Activated CD4-positive, alpha-beta T cell treated with anti-CD3 and anti-CD28 coated beads, Interleukin-2, amount 50 U/mL, for 4 hours (primary cell): ENCODE measurements around the gene OPCML.

Experiments
- DNase-seq, 2 experiments: peaks; one replicate each; pipeline ENCODE4 v3.0.0-alpha.2; 2020

The OPCML gene

GRCh38 chr11:133271871-133272776 lies 260.2 kb downstream of the OPCML start:
- DNase-seq = no peak

DNA sequence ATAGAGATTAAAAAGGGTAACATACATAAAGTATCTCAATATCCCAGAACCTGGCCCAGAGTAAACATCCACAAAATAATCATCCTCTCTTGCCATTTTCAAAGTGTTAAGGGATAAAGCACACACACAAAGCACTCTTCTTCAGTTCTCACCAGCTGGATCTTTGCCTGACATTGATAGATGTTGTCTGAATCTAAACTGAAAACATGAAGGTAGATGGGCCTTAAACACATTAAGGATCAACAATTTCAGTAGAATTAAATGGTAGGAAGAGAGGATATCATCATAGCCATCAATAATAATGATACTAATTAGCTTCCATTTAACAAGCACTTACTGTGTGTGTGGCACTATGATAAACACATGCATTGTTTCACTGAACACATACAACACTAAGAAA lies 261.1 kb downstream of the OPCML start:
- DNase-seq = no peak

- no peak for DNase-seq
These were observed 263.0 kb downstream of the OPCML start for GRCh38 chr11:133269267-133269666.

DNA sequence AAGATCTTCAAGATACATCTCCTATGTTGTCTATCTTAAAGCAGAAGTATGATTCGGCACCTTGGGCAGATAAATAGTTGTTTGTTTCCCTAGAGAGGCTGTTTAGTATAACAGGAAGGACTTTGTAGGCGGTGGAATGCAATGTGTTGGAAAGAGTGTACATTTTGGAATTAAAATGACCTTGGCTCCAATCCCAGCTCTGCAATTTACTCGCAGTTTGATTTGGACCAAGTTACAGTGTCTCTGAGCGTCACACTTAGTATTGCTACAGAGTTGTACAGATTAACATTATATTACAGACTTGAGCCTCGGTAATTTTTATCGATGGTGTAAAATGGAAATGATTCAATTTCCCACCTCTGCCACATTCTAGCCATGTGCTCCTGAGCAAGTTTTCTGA lies 265.3 kb downstream of the OPCML start:
- no peak for DNase-seq

- no peak for DNase-seq
These were observed 266.7 kb downstream of the OPCML start for GRCh38 chr11:133265530-133266035.

GRCh38 chr11:133263332-133263731 lies 269.0 kb downstream of the OPCML start:
- no peak for DNase-seq

DNA sequence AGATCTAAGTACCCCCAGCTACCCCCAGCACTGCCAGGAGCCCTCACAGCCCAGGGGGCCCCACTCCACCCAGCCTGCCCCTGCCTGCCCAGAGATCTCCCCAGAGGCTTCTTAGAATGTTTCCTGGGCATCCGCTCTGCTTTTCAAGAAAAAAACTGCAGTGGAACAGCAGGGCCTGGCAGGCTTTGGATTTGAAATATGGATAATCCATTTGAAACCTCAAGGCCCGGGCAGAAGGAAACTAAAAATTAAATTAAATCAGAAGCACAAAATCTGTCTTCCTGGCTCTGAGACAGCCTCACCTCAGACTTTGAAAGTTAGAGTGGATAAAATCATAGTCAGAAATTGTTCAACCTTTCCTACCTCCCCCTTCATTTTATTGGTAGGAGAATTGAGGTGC lies 273.6 kb downstream of the OPCML start:
- no peak for DNase-seq

DNA sequence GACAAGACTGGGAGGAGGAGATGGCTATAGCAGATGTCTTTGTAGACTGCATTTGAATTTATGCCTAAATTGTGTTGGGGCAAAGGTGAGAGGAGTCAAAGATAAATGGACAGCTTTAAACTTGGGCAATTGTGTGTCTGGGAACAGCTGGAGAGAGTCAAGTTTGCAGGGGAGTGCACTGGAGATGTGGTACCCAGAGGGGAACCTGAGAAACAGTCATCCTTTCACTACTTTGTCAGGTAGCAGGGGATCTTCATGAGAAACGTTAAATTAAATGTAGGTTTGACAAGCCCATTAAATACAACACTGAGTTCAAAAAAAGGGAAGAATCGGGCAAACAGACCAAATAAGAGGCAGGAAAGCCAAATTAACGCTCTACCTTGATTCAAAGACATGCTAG lies 277.7 kb downstream of the OPCML start:
- no peak for DNase-seq

- DNase-seq = no peak
These were observed 278.7 kb downstream of the OPCML start for GRCh38 chr11:133253570-133253969.

DNA sequence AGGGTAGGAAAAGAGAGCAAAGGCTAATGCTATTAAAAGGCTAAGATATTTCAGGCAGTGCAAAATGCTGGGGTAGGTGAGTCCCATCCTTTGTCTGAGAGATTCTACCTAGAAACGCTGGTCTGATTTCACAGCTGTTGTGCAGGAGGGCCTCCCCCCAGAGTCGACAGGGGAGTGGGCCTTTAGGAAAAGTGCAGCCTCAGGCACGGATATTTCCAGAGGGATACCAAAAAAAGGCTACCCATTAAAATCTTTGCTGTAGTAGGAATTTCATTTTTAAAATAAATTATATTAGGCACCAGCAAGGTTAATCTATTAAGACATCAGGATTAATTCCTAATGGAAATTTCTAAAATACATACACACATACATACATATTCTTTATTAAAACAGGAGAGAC lies 280.5 kb downstream of the OPCML start:
- no peak for DNase-seq

DNA sequence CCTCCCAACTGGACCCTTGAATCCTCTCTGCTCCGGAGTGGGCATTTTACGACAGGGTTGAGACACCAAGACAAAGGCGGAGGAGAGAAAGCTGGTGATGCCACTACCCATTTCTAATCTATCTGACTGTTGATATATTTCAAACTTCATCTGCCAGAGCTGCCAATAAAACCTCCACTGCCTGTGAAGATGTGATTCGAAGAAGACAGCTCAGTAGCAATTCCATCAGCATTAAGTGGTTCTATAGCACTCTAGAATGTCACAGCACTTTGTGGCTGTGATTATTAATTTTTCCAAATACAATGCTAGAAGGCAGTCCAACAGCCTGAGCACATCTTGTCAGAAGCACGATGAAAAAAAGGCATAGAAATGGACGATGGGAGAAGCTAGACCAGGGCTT lies 282.8 kb downstream of the OPCML start:
- DNase-seq = no peak

GRCh38 chr11:133249065-133249464 lies 283.2 kb downstream of the OPCML start:
- no peak for DNase-seq

GRCh38 chr11:133243832-133244231 lies 288.5 kb downstream of the OPCML start:
- no peak for DNase-seq

DNA sequence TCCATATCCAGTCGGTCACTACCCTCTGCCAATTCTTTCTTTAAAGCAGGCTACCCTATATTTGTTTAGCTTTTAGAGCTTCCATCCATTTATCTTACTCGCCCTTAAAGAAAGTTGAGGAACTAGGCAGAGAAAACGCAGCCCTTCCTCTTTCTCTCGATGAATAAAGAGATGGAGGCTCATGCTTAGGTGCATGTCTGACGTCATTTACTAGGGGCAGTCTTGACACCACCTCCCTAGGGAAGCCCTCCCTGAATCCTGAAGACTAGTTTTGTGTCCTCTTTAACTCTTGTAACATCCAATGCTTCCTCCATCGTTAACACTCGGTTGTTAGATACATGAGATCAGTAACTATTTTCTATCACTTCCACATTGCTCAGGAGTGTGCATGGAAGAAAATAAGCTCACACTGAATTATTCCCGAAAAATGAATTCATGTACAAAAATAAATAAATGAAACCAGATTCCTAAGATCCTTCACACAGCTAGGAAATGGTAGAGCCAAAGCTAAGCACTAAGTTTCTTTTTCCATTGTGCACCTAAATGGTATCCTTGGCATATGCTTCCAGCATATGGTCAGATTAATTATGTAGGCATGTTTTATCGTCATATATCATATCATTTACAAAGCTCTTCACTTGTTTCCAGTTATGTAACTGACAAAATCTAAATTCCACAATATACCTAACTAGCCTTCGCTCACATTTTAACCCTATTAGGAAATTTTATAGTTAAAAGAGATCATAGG lies 291.2 kb downstream of the OPCML start:
- DNase-seq = no peak

DNA sequence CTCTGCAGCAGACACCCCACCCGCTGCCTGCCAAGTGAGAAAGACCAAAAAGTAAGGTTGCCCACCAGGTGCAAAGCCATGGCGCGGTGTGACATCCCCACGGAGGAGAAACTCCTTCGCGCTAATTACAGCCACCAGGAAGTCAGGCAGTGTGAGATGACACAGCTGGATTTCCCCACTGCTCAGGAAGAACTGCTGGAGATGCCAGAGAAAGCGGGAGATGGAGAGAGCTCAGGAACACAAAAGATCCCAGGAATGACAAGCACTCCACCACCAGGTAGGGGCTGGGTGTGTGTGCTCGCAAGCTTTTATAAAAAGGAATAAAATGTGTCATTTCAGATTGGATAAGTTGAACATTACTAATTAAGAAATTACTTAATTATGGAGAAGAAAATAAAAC lies 292.7 kb downstream of the OPCML start:
- no peak for DNase-seq

DNA sequence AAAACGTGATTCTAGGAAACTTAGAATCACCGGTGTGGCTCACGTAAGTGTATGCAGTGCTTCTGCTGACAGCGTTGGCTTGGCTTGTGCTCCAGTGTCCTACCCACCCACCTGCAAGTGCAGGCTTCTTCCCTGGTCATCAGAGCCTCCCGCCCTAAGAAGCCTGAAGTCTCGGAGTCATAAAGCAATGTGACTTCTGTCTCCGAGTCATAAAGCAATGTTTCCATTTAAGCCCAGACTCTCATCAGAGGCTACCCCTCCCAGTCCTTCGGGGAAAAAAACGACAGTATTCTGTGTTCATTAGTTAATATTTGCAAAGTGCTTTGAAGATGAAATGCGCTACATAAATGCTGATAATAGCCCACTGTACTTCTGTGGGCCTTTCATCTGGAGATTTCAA lies 293.8 kb downstream of the OPCML start:
- DNase-seq = no peak

DNA sequence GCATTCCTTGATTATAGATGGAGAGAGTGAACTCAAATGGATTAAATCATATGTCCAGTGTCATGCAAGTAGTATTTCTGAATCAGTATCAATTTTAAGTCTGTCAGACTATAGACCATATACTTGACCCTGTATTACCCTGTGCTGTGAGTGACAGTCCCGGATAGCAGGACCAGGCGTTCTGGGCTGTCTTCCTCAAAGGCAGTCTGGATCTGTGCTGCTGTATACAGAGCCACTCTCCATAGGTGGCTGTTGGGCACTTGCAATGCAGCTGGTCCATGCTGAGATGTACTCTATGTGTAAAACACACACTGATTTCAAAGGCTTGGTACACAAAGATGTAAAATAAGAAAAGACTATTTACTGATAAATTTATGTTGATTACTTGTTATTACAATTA lies 294.3 kb downstream of the OPCML start:
- DNase-seq = no peak

DNA sequence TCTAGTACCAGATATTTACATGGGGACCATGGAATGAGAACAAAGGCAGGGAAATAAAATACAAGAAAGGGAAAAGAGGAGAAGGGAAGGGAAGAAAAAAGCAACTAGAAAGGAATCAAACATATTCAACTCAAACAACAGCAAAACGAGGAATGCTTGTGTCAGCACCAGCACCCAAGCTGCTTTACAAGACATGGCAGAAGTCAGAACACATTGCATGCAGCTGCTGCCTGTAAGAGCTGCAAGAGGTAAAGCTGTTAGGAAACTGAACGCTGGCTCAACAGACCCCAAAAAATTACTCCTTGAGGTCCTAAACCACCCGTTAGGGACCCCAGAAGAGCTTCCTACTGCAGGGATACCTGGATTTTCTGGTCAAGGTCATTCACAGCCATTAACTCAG lies 296.9 kb downstream of the OPCML start:
- no peak for DNase-seq

GRCh38 chr11:133234883-133235282 lies 297.4 kb downstream of the OPCML start:
- no peak for DNase-seq

DNA sequence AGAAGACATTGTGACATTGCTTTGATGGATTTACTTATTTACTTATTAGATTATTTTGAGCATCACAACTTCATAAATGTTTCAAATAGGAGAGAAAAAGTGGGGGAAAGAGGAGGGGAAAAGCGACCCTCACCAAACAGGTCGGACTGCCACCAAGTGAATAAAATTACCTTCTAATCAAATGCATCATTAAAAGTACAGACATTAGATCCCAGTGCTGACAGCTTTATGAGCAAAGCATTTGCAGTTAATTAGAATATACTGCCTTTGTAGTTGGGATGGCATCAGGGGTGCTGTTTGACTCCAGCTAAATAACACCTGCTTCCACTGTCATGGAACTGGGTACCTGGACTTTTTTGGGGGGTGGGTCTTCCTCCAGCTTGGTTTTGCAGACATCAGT lies 299.6 kb downstream of the OPCML start:
- no peak for DNase-seq

DNA sequence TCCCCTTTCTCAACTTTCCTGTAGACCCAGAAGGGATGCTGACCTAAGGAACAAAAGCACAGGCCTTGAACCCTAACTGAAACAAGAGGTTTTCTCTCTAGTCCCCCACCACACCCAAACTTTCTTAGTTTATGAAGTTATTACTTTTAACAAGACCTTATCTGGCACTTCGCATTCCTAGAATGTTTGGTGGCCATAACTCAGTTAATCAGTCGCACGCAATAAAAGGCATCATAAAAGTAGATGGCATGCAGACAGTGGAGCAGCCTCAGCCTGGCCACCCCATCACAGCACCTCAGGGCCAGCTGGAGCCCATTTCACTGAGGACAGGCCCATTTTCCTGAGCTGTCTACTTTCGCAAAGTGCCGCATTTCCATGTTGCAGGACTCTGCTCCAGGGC lies 301.9 kb downstream of the OPCML start:
- no peak for DNase-seq

GRCh38 chr11:133228471-133229329 lies 303.6 kb downstream of the OPCML start:
- DNase-seq = no peak

GRCh38 chr11:133227632-133228111 lies 304.6 kb downstream of the OPCML start:
- no peak for DNase-seq
